Pancreas (tissue), 10 donors: ENCODE results near the gene HSD17B14. TPM values are rescaled to one million over a fixed set of nuclear protein-coding genes. Genes with fewer than 3 reads are reported as not detected.
"Not testable (repeated sequence)": the region's sequence is repeated elsewhere in the genome, so short reads cannot be mapped to it uniquely, and the experiment has no call there.

Experiments
- ATAC-seq, 4 donors: fragments of 200-7000 bp; cut with Tn5 transposase; one replicate each; pipeline versions ENCODE4 v1.8.0 to v1.9.1; 2020; ENCODE audit warnings: mild to moderate bottlenecking in 4 of 4, moderate library complexity in 4 of 4
- DNase-seq, 6 donors: peaks; one replicate each; pipeline ENCODE4 v3.0.0-alpha.2; 2020
- FAIRE-seq: peaks from 2 replicates; lab custom pipeline; 2012; peaks lifted over from hg19 to GRCh38; lab: Jason Lieb, UNC
- H3K27ac ChIP-seq, 4 donors: fragments of 200-600 bp; sonication (generic); 1 replicate in 3 of 4; 2 replicates in 1 of 4; pipeline versions ENCODE4 v1.5.0 to v1.8.0; 2020
- H3K27me3 ChIP-seq, 4 donors: fragments of 200-600 bp; one replicate each; pipeline ENCODE4 v1.8.0; 2021
- H3K36me3 ChIP-seq, 3 donors: fragments of 200-600 bp; sonication (generic) in 1 of 3; one replicate each; pipeline versions ENCODE4 v1.5.0 to v1.8.0; 2020 to 2021
- H3K4me1 ChIP-seq, 3 donors: fragments of 200-600 bp; one replicate each; pipeline ENCODE4 v1.8.0; 2021
- H3K4me3 ChIP-seq, 4 donors: fragments of 200-600 bp; sonication (generic) in 2 of 4; one replicate each; pipeline versions ENCODE4 v1.5.0 to v1.8.0; 2020 to 2021
- H3K9me3 ChIP-seq, 4 donors: fragments of 200-600 bp; one replicate each; pipeline ENCODE4 v1.8.0; 2021
- WGBS, 2 donors: extraction: QIAGEN DNeasy Blood & Tissue Kit; methylation state at CpG; one replicate each; pipeline ENCODE4 v1.1.7; 2013; 5-methylcytosine and 5-hydroxymethylcytosine counted together
- intact Hi-C, 3 donors: fragments of 100-400 bp; cut with DNase I; formaldehyde crosslinking; loops; one replicate each; pipeline versions ENCODE4 v1.11.1 to v1.14.2; 2022
- polyA plus RNA-seq, 2 donors: library from polyadenylated mRNA; stranded (reverse); fragments of 200-250 nt; gene quantifications; one replicate each; pipeline ENCODE4 v1.2.3, GENCODE V29; 2013
- total RNA-seq, 6 donors: library from RNA; stranded (reverse); fragmentation: NEBNext Ultra II Directional in 4 of 6; extraction: Animal tissue kit (Norgen Biotek cat#: 25700) in 4 of 6; gene quantifications; one replicate each; pipeline versions ENCODE4 v1.2.1 to v1.2.4, GENCODE V29; 2021 to 2023
- TF ChIP-seq, protein P1 (sequence below), 4 donors: fragments of 200-600 bp; sonication (generic) in 3 of 4; IDR thresholded peaks; one replicate each; pipeline versions ENCODE4 v1.5.0 to v1.8.0; 2021; ENCODE audit warnings: antibody characterized with exemption in 4 of 4
- donor health status: healthy with polysubstance abuse.
- donor health status: DM: no; HTN: no; CAD: no; lungs with moderate emphysema.
- donor health status: DM: no; HTN: no; CAD: no.
- donor health status: control.
- donor health status: control.
- donor health status: Bipolar disorder and iron deficiency.
- donor health status: DM: yes; HTN: yes; CAD: no.
- donor health status: DM: no; HTN: no; CAD: no.
- donor health status: DM: no; HTN: no; CAD: no.
- donor health status: DM: yes; HTN: yes; CAD: no.

Gene HSD17B14
- total and polyA plus RNA-seq, 8 donors: 0.69 to 25.4 (median 2.8) TPM

DNA sequence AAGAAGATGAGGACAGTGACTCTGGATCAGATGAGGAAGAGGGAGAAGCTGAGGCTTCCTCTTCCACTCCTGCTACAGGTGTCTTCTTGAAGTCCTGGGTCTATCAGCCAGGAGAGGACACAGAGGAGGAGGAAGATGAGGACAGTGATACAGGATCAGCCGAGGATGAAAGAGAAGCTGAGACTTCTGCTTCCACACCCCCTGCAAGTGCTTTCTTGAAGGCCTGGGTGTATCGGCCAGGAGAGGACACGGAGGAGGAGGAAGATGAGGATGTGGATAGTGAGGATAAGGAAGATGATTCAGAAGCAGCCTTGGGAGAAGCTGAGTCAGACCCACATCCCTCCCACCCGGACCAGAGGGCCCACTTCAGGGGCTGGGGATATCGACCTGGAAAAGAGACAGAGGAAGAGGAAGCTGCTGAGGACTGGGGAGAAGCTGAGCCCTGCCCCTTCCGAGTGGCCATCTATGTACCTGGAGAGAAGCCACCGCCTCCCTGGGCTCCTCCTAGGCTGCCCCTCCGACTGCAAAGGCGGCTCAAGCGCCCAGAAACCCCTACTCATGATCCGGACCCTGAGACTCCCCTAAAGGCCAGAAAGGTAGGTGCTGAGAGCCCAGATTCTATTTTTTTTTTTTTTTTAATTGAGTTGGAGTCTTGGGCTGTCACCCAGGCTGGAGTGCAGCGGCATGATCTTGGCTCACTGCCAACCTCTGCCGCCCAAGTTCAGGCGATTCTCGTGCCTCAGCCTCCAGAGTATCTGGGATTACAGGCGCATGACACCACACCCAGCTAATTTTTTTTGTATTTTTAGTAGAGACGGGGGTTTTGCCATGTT lies 38.2 kb upstream of the HSD17B14 start:
- ATAC-seq (no peak), DNase-seq (peak in 2 of 6 donors; percentile 46 to 49), FAIRE-seq (no peak)
- H3K27me3 ChIP-seq: no peaks in the 10 kb centered on the region
- no peaks in the 10 kb centered on the region for H3K36me3 ChIP-seq
- H3K9me3 ChIP-seq: no peaks in the 10 kb centered on the region
- peak overlapping the region in 2 of 4 donors; percentile 99 to 100 for H3K27ac ChIP-seq
- intact Hi-C loops: loop anchor here in 1 of 3 donors (10.0 kb wide), 1 partner anchor 90 kb away; the partner anchor contains the start of gene FTL
- 46 to 59% methylated on average over 17 of the region's 17 CpGs for WGBS, 2 donors
- peaks cover 0 to 25% (median 5%) of the 10 kb centered on the region in 3 donors for H3K4me1 ChIP-seq
- H3K4me3 ChIP-seq: peak overlapping the region; percentile 15 to 85 (median 46)
- TF ChIP-seq, protein P1, sequence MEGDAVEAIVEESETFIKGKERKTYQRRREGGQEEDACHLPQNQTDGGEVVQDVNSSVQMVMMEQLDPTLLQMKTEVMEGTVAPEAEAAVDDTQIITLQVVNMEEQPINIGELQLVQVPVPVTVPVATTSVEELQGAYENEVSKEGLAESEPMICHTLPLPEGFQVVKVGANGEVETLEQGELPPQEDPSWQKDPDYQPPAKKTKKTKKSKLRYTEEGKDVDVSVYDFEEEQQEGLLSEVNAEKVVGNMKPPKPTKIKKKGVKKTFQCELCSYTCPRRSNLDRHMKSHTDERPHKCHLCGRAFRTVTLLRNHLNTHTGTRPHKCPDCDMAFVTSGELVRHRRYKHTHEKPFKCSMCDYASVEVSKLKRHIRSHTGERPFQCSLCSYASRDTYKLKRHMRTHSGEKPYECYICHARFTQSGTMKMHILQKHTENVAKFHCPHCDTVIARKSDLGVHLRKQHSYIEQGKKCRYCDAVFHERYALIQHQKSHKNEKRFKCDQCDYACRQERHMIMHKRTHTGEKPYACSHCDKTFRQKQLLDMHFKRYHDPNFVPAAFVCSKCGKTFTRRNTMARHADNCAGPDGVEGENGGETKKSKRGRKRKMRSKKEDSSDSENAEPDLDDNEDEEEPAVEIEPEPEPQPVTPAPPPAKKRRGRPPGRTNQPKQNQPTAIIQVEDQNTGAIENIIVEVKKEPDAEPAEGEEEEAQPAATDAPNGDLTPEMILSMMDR (IDR thresholded peaks at IDR 0.05): no peak

DNA sequence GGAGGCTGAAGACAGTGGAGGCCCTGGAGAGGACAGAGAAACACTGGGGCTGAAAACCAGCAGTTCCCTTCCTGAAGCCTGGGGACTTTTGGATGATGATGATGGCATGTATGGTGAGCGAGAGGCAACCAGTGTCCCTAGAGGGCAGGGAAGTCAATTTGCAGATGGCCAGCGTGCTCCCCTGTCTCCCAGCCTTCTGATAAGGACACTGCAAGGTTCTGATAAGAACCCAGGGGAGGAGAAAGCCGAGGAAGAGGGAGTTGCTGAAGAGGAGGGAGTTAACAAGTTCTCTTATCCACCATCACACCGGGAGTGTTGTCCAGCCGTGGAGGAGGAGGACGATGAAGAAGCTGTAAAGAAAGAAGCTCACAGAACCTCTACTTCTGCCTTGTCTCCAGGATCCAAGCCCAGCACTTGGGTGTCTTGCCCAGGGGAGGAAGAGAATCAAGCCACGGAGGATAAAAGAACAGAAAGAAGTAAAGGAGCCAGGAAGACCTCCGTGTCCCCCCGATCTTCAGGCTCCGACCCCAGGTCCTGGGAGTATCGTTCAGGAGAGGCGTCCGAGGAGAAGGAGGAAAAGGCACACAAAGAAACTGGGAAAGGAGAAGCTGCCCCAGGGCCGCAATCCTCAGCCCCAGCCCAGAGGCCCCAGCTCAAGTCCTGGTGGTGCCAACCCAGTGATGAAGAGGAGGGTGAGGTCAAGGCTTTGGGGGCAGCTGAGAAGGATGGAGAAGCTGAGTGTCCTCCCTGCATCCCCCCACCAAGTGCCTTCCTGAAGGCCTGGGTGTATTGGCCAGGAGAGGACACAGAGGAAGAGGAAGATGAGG lies 37.4 kb upstream of the HSD17B14 start:
- Histone ChIP-seq H3K4me1 (peaks cover 0 to 25% (median 5%) of the 10 kb centered on the region in 3 donors), H3K36me3 (no peaks in the 10 kb centered on the region), H3K27me3 (no peaks in the 10 kb centered on the region), H3K27ac (peak overlapping the region; percentile 94 to 100 (median 98)), H3K9me3 (no peaks in the 10 kb centered on the region), H3K4me3 (peak overlapping the region; percentile 76 to 87 (median 83))
- ATAC-seq (no peak), DNase-seq (peak in 2 of 6 donors; percentile 35 to 36), FAIRE-seq (no peak)
- intact Hi-C loops: loop anchor here in 1 of 3 donors (10.0 kb wide), 1 partner anchor 91 kb away; the partner anchor contains the start of gene FTL
- TF ChIP-seq, protein P1 (IDR thresholded peaks at IDR 0.05): no peak
- WGBS, 2 donors: 56 to 62% methylated on average over 14 of the region's 14 CpGs

DNA sequence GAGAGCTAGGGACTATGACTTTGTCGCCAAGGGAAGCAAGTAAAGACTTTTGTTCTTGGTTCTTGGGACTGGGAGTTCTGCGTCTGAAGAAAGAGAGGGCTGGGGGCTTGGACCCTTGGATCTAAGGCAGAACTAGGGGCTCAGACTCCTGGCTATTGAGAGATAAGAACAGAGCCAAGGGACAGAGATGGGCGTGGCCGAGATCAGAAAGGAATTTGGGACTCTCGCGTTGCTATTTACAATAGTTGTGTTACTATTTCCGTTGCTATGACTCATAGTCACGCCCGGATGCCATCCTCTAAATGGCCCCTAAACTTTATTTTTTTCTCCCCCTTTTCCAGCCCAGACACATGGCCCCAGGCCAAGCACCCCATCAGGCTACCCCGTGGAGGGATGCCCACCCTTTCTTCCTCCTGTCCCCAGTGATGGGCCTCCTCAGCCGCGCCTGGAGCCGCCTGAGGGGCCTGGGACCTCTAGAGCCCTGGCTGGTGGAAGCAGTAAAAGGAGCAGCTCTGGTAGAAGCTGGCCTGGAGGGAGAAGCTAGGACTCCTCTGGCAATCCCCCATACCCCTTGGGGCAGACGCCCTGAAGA lies 36.7 kb upstream of the HSD17B14 start:
- H3K27ac ChIP-seq: peak overlapping the region; percentile 94 to 100 (median 98)
- TF ChIP-seq, protein P1 (IDR thresholded peaks at IDR 0.05): no peak
- peak; percentile 74 to 79 (median 76) for ATAC-seq
- H3K27me3 ChIP-seq: no peaks in the 10 kb centered on the region
- 12 to 17% methylated on average over 14 of the region's 14 CpGs for WGBS, 2 donors
- H3K4me3 ChIP-seq: peak overlapping the region; percentile 76 to 87 (median 83)
- no peak for FAIRE-seq
- intact Hi-C loops: loop anchor here in 1 of 3 donors (10.0 kb wide), 1 partner anchor 92 kb away; the partner anchor contains the start of gene FTL
- no peaks in the 10 kb centered on the region for H3K9me3 ChIP-seq
- peaks cover 0 to 25% (median 5%) of the 10 kb centered on the region in 3 donors for H3K4me1 ChIP-seq
- H3K36me3 ChIP-seq: no peaks in the 10 kb centered on the region
- DNase-seq: peak; percentile 72 to 87 (median 82)

DNA sequence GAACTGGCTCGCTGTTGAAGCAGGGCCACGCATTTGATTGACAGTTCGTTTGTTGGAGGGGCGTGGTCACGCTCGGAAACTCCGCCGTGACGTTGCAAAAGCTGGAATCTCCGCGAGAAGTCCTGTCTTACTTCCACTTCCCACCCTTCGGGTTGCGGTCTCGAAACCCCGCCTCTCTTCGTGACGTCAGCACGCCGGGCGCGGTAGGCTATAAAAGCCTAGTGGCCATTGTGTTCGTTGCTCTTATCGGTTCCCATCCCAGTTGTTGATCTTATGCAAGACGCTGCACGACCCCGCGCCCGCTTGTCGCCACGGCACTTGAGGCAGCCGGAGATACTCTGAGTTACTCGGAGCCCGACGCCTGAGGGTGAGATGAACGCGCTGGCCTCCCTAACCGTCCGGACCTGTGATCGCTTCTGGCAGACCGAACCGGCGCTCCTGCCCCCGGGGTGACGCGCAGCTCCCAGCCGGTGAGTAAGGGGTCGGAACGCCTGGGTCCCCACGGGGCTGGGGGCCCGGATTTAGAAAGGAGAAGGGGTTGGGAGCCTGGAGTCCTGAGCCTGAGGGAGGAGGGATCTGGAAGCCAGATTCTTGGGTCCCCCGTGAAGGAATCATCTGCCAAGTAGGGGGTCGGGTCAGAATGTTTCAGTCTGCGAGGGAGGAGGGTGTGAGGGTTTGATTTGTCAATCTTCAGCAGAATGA lies 36.0 kb upstream of the HSD17B14 start, which contains the start of gene PPP1R15A:
Gene PPP1R15A (plus strand): TSS at position 240 of the 702 bp plus-strand sequence. CDS start 813 bp downstream, outside the sequence.
- ATAC-seq: peak; percentile 80 to 85 (median 82)
- peak within 1 kb of the TSS; percentile 76 to 87 (median 83) for H3K4me3 ChIP-seq
- FAIRE-seq: peak; percentile 75
- TF ChIP-seq, protein P1 (IDR thresholded peaks at IDR 0.05): no peak
- no peaks in the 10 kb centered on the region for H3K9me3 ChIP-seq
- peaks cover 0 to 25% (median 5%) of the 10 kb centered on the region in 3 donors for H3K4me1 ChIP-seq
- no peaks in the 10 kb centered on the region for H3K27me3 ChIP-seq
- intact Hi-C loops: loop anchor here in 1 of 3 donors (10.0 kb wide), 1 partner anchor 92 kb away; the partner anchor contains the start of gene FTL
- 0% methylated on average over 53 of the region's 53 CpGs for WGBS, 2 donors
- H3K27ac ChIP-seq: peak within 1 kb of the TSS; percentile 94 to 100 (median 98)
- DNase-seq: peak; percentile 97 to 99 (median 98)
- no peaks in the 10 kb centered on the region for H3K36me3 ChIP-seq

DNA sequence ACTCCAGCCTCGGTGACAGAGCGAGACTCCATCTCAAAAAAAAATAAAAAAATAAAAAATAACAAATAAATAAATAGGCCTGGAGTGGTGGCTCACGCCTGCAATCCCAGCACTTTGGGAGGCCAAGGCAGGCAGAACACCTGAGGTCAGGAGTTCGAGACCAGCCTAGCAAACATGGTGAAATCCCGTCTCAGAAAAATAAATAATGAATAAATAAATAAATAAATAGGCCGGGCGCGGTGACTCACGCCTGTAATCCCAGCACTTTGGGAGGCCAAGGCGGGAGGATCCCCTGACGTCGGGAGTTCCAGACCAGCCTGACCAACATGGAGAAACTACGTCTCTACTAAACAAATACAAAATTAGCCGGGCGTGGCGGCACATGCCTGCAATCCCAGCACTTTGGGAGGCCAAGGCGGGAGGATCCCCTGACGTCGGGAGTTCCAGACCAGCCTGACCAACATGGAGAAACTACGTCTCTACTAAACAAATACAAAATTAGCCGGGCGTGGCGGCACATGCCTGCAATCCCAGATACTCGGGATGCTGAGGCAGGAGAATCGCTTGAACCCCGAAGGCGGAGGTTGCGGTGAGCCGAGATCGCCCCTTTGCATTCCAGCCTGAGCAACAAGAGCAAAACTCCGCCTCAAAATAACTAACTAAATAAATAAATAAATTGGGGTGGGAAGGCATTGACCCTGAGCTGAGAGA lies 35.3 kb upstream of the HSD17B14 start:
- H3K4me3 ChIP-seq: peak overlapping the region in 3 of 4 donors; percentile 76 to 87 (median 85)
- H3K27ac ChIP-seq: peak overlapping the region in 3 of 4 donors; percentile 94 to 100 (median 99)
- DNase-seq, FAIRE-seq, H3K27me3 ChIP-seq, H3K9me3 ChIP-seq, ATAC-seq, H3K36me3 ChIP-seq: not testable (repeated sequence)
- peaks cover 0 to 24% (median 5%) of the 10 kb centered on the region in 3 donors for H3K4me1 ChIP-seq
- intact Hi-C loops: loop anchor here in 1 of 3 donors (10.0 kb wide), 1 partner anchor 93 kb away; the partner anchor contains the start of gene FTL
- WGBS, 2 donors: 64 to 67% methylated on average over 24 to 30 of the region's 31 CpGs
